B cell (primary cell): ENCODE measurements around the gene PTGER4. TPM values are rescaled to one million over a fixed set of nuclear protein-coding genes. Genes with fewer than 3 reads are reported as not detected.
A peak's percentile ranks its signal among the peaks of the same experiment; 100 is the strongest.

Source experiments
- ATAC-seq: fragments of 200-7000 bp; cut with Tn5 transposase; one replicate; pipeline ENCODE4 v1.10.0; 2021; ENCODE audit warnings: low read depth, mild to moderate bottlenecking, moderate number of reproducible peaks, moderate library complexity
- CTCF ChIA-PET: fragments of 350-600 bp; sonication (Branson Sonifier 250); formaldehyde crosslinking; loops from one replicate; lab custom pipeline; 2021; ENCODE audit warnings: antibody characterized with exemption, inconsistent platforms; lab: Charles Lee
- POLR2A ChIA-PET: fragments of 350-600 bp; sonication (Branson Sonifier 250); formaldehyde crosslinking; loops from one replicate; lab custom pipeline; 2021; ENCODE audit warnings: antibody characterized with exemption; lab: Charles Lee
- DNase-seq: peaks from one replicate; pipeline ENCODE4 v3.0.0; 2013
- H2AFZ ChIP-seq: 2 replicates; pipeline ENCODE4 v1.6.1; 2012; ENCODE audit warnings: mild to moderate bottlenecking, low read depth, low read length; ENCODE audit not compliant: insufficient read depth, poor library complexity, severe bottlenecking
- H3K27ac ChIP-seq, 2 donors: 1 replicate in 1 of 2; 2 replicates in 1 of 2; pipeline ENCODE4 v1.5.1; 2012 to 2013; ENCODE audit warnings: low read length in 2 of 2, mild to moderate bottlenecking in 2 of 2, moderate library complexity in 1 of 2
- H3K27me3 ChIP-seq, 4 experiments: fragments of 200-600 bp in 1 of 4; sonication (generic) in 1 of 4; replicated peaks in 1 of 4; 1 replicate in 2 of 4; 2 replicates in 2 of 4; pipeline versions ENCODE4 v1.6.1 to v1.7.0; 2013 to 2016; ENCODE audit warnings: low read length in 3 of 4, mild to moderate bottlenecking in 2 of 4, mixed read lengths in 1 of 4, moderate library complexity in 1 of 4; ENCODE audit not compliant: insufficient read depth in 4 of 4, control insufficient read depth in 3 of 4; ENCODE audit errors: control extremely low read depth in 1 of 4
- H3K36me3 ChIP-seq, 2 experiments: replicated peaks in 1 of 2; 1 replicate in 1 of 2; 2 replicates in 1 of 2; pipeline versions ENCODE4 v1.6.1 to v1.7.1; 2013; ENCODE audit warnings: low read length in 1 of 2; ENCODE audit not compliant: insufficient read depth in 2 of 2, control insufficient read depth in 1 of 2; ENCODE audit errors: control extremely low read depth in 1 of 2, extremely low read depth in 1 of 2
- H3K4me1 ChIP-seq, 2 donors: fragments of 200-600 bp in 1 of 2; sonication (generic) in 1 of 2; 1 replicate in 1 of 2; 2 replicates in 1 of 2; pipeline versions ENCODE4 v1.5.1 to v1.6.1; 2013 to 2017; ENCODE audit warnings: low read length in 2 of 2; ENCODE audit not compliant: control insufficient read depth in 2 of 2, insufficient read depth in 2 of 2
- H3K4me2 ChIP-seq: replicated peaks from 2 replicates; pipeline ENCODE3; 2012; ENCODE audit warnings: mild to moderate bottlenecking, low read depth, low read length; ENCODE audit not compliant: poor library complexity, severe bottlenecking
- H3K4me3 ChIP-seq, 5 experiments: fragments of 200-600 bp in 1 of 5; sonication (generic) in 1 of 5; 1 replicate in 3 of 5; 2 replicates in 2 of 5; pipeline versions ENCODE4 v1.5.1 to v1.7.0; 2011 to 2016; ENCODE audit warnings: low read length in 4 of 5, mild to moderate bottlenecking in 4 of 5, low read depth in 2 of 5, control low read depth in 1 of 5, moderate library complexity in 1 of 5; ENCODE audit not compliant: insufficient read depth in 1 of 5; ENCODE audit errors: control extremely low read depth in 1 of 5, extremely low read depth in 1 of 5
- H3K79me2 ChIP-seq: fragments of 200-600 bp; sonication (generic); one replicate; pipeline ENCODE4 v1.6.0; 2016; ENCODE audit warnings: low read length; ENCODE audit not compliant: control insufficient read depth, insufficient read depth
- H3K9ac ChIP-seq: fragments of 200-600 bp; sonication (generic); 2 replicates; pipeline ENCODE4 v1.6.1; 2017; ENCODE audit warnings: mild to moderate bottlenecking, low read length, moderate library complexity
- H3K9me3 ChIP-seq, 3 donors: one replicate each; pipeline versions ENCODE4 v1.6.1 to v1.7.1; 2013; ENCODE audit warnings: low read length in 2 of 3; ENCODE audit not compliant: control insufficient read depth in 2 of 3, insufficient read depth in 1 of 3; ENCODE audit errors: control extremely low read depth in 1 of 3
- H4K20me1 ChIP-seq: 2 replicates; pipeline ENCODE4 v1.6.0; 2012; ENCODE audit warnings: mild to moderate bottlenecking, low read length; ENCODE audit not compliant: insufficient read depth, control insufficient read depth, poor library complexity, severe bottlenecking
- H3K27ac Mint-ChIP-seq: one replicate; pipeline ENCODE4 v1.8.0; 2021; ENCODE audit warnings: mixed read lengths
- H3K27me3 Mint-ChIP-seq: one replicate; pipeline ENCODE4 v1.8.0; 2021; ENCODE audit warnings: mixed read lengths
- H3K4me1 Mint-ChIP-seq: one replicate; pipeline ENCODE4 v1.8.0; 2021; ENCODE audit warnings: mixed read lengths
- H3K4me3 Mint-ChIP-seq: one replicate; pipeline ENCODE4 v1.8.0; 2021; ENCODE audit warnings: mixed read lengths
- H3K9me3 Mint-ChIP-seq: one replicate; pipeline ENCODE4 v1.8.0; 2022; ENCODE audit warnings: mixed read lengths; ENCODE audit not compliant: insufficient read depth
- CTCF ChIP-seq: fragments of 200-600 bp; IDR thresholded peaks from one replicate; pipeline ENCODE4 v1.8.0; 2022; ENCODE audit warnings: antibody characterized with exemption, mild to moderate bottlenecking
- EZH2 ChIP-seq: IDR thresholded peaks from 2 replicates; pipeline ENCODE4 v1.6.1; 2012; ENCODE audit warnings: borderline replicate concordance, low read depth, mild to moderate bottlenecking, moderate library complexity, low read length; ENCODE audit not compliant: insufficient read depth, poor library complexity, severe bottlenecking
- WGBS: methylation state at CpG from one replicate; pipeline ENCODE4 v1.1.5; 2013; ENCODE audit warnings: missing lambda C conversion rate; ENCODE audit not compliant: insufficient coverage; 5-methylcytosine and 5-hydroxymethylcytosine counted together
- intact Hi-C: fragments of 100-400 bp; cut with micrococcal nuclease; formaldehyde crosslinking; loops from one replicate; pipeline ENCODE4 v1.10.0; 2022
- polyA plus RNA-seq: library from polyadenylated mRNA; depleted of rRNA; stranded (reverse); fragments of >200 nt; gene quantifications from 2 replicates; pipeline ENCODE4 v1.2.3, GENCODE V29; 2012
- total RNA-seq, 2 donors: library from RNA; stranded (reverse); fragments of 120-200 nt in 1 of 2; gene quantifications; 1 replicate in 1 of 2; 2 replicates in 1 of 2; pipeline versions ENCODE4 v1.2.3 to v1.2.4, GENCODE V29; 2013 to 2022

Gene PTGER4
- total and polyA plus RNA-seq, 2 donors (not counting 1 experiment from before 2014, with no cell fraction given): 26.3 to 76.7 TPM

- H2AFZ ChIP-seq: peak overlapping the region; percentile 80
- H3K27me3 ChIP-seq: no peaks in the 10 kb centered on the region
- peak overlapping the region; percentile 93 for H3K4me2 ChIP-seq
- H3K4me1 ChIP-seq: peaks cover 37 to 41% of the 10 kb centered on the region in 2 donors
- Mint-ChIP-seq H3K9me3 (no peaks in the 10 kb centered on the region), H3K27ac (peak overlapping the region; percentile 91), H3K4me3 (peak overlapping the region; percentile 94), H3K27me3 (no peaks in the 10 kb centered on the region), H3K4me1 (peaks cover 62% of the 10 kb centered on the region)
- intact Hi-C loops: loop anchor here (1.0 to 5.0 kb wide), 5 partner anchors 7 to 1604 kb away; no protein-coding TSS in a partner anchor
- 1% methylated on average over 37 of the region's 37 CpGs for WGBS
- TF ChIP-seq CTCF: peak; percentile 50
- TF ChIP-seq EZH2: no peak
- H3K9ac ChIP-seq: peak overlapping the region; percentile 90
- no peaks in the 10 kb centered on the region for H3K36me3 ChIP-seq
- H3K79me2 ChIP-seq: peaks cover 25% of the 10 kb centered on the region
- no peaks in the 10 kb centered on the region for H4K20me1 ChIP-seq
- ATAC-seq: no peak
- H3K4me3 ChIP-seq: peak overlapping the region; percentile 80 to 89 (median 84)
- peak overlapping the region; percentile 35 to 73 for H3K27ac ChIP-seq
- DNase-seq: peak; percentile 70
- ChIA-PET POLR2A (interaction anchor here (0.6 to 1.6 kb wide), 4 partner anchors 31 to 648 kb away, joined by 3 read pairs; no protein-coding TSS in a partner anchor), CTCF (interaction anchor here (0.8 to 8.2 kb wide), 12 partner anchors 110 to 733 kb away, joined by 3 to 92 read pairs (median 3); no protein-coding TSS in a partner anchor)
- H3K9me3 ChIP-seq: no peaks in the 10 kb centered on the region
Observed at GRCh38 chr5:40680741-40681362, 1.1 kb downstream of the PTGER4 start.
